Ramos (cell line): ENCODE results near the gene CHPF.

ENCODE experiments used
- in situ Hi-C: fragments of 300-500 bp; cut with MboI; formaldehyde crosslinking; loops from one replicate; pipeline ENCODE4 v1.14.3; 2022; ENCODE audit warnings: low sequenced_read_pairs; ENCODE audit not compliant: unreplicated experiment

The CHPF gene

DNA sequence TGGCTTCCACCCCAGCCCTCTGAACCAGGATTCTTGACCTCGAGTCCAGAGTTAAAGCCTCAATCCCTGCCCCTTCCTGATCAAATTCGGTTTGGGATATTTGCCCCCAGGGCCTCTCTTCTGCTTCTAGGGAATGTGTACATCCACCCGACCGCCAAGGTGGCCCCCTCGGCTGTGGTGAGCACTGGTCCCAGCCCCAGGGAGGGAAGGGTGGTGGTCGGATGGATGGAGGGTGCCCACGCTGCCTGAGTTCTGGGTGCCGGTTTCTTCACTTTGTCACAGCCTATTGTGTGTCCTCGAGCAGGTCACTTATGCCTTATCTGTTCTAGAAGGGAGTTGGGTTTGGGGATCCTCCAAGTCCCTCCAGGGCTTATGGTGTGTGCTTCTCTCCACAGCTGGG, 38.0 kb downstream of the CHPF start:
- in situ Hi-C loops, result no loop called here

DNA sequence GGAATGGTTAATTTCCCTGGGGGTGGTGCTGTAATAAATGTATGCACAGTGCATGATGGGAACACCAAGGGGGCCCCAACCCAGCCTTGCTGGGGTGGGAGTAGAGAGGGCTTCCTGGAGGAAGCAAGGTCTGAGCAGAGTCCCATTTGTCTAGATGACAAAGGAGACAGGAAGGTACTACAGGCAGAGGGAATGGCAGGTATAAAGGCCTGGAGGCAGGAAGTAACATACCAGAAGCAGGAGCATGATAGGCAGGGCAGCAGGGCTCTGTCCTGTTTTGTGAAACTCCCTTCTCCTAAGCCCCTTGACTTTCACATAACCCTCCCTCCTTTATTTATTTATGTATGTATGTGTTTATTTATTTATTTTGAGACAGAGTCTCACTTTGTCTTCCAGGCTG, 41.0 kb downstream of the CHPF start:
- in situ Hi-C loops, result no loop called here

DNA sequence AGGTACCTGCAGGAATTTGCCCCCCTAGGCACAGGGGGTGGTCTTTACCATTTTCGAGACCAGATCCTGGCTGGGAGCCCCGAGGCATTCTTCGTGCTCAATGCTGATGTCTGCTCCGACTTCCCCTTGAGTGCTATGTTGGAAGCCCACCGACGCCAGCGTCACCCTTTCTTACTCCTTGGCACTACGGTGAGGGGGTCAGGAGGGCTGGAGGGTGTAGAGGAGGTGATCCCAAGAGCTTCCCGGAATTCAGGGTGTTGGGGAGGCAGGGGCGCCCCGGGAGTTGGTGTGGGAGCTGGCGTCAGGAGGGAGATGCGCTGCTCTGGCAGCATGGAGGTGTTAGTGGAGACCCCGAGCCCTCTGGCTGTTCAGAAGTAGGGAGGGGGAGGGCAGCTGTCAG, 41.8 kb downstream of the CHPF start:
- in situ Hi-C loops, result no loop called here

DNA sequence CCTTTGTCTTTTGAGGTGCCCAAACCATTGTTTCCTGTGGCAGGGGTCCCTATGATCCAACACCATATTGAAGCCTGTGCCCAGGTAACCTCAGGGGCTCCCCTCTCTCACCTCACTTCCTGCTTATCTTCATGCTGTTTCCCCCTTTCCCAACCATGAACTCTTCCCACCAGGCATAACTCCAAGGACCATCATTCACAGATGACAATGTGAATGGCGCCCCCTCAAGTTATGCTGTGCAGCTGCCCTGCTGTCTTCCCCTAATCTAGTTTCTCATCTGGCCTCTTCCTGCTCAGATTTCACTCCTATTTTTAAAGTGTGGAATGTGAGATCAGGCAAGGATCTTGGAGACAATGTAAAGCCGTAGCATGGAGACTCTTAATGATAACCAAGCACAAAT, 43.5 kb downstream of the CHPF start:
- in situ Hi-C loops, result no loop called here

DNA sequence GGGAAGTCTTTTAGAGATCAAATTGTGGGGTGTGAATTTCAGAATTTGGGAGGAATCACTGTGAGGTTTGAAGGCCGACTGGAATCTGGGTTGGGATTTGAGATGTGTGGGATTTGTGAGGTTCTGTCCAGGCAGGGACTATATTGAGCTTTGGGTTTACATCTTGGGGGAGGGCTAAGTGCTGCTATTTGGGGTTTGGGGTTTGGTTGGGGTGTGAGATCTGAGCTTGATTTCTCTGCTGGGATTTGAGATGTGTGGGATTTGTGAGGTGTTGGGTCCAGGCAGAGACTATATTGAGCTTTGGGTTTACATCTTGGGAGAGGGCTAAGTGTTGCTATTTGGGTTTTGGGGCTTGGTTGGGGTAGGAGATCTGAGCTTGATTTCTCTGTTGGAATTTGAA, 44.1 kb downstream of the CHPF start:
- in situ Hi-C loops, result no loop called here

DNA sequence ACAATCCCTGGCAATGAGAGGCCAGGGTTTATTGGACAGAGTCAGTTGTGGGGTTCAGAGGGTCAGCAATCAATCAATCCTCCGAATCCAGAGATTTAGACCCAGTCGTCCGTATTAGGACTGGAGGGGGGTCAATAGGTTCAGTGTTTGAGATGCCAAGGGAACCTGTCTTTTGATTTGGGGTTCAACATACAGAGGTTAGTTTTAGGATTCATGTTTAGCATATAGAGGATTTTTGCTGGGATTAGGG, 44.6 kb downstream of the CHPF start:
- in situ Hi-C loops, result no loop called here

DNA sequence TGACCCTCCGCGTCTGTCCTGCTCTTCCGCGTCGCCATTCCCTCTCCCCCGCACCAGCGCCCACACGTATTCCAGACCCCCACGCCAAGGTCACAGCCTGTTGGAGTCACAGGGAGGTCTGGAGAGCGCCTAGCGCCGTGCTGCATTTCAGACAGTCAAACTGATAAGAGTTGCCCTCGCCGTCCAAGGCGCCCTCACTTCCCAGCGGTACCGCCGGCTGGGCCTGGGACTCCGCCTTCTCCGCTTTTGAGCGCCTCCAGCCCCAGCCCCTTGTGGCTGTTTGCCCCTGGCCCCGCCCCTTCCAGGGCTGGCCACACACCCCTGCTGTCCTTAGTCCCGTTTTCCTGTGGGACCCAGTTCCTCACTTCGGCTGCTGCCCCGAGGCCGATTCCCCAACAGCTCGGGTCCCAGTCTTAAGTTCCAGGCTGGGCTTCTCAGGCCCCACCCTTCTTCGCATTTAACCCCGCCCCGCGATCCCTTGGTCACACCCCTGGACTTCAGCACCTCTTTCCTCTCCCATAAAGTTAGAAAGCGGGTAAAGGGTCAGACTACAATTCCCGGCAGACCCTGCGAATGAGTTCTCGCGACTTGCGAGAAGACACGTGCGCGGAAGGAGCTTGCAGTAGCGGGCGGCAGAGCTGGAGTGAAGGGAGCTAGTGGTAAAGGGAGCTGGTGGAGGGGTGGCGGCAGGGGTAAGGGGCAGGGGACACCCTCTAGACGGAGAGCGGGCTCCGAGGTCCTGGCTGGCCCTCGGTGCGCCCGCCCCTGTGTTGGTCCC, 45.1 kb downstream of the CHPF start, which contains the start of gene GMPPA:
TSS of gene GMPPA (plus strand) at position 612 of the 778 bp plus-strand sequence. CDS start 1,085 bp downstream, outside the sequence.
- in situ Hi-C loops, result no loop called here

DNA sequence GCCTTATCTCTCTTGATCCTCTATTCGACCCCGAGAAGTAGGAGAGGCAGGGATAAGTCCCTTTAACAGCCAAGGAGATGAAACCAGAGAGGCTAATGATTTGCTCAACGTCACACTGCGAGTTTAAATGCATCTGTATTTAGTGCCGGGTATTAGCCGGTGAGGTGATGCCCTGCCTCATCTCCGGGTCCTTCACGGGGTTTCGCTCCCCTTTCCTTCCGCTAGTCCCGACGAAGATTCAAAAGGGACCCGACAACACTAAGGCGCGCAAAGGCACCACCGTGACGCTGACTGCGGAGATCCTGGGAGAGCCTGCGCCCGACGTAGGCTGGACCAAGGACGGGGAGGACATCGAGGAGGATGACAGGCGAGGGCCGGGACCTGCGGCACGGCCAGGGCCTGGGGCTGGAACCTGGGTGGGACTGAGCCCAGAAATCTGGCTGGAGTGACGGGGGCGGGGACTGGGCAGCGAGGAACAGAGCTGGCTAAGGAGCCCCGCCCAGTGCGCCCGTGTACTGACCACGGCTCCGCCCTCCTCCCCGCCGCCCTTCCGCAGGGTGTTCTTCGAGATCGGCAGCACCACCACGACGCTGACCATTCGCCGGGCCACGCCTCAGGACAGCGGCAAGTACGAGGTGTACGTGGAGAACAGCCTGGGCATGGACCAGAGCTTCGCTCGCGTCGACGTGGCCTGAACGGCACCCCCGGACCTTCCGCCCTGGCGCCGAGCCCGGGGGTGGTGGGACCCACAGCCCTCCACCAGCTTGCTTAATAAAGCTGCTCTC, 45.9 kb downstream of the CHPF start:
- in situ Hi-C loops, result no loop called here

DNA sequence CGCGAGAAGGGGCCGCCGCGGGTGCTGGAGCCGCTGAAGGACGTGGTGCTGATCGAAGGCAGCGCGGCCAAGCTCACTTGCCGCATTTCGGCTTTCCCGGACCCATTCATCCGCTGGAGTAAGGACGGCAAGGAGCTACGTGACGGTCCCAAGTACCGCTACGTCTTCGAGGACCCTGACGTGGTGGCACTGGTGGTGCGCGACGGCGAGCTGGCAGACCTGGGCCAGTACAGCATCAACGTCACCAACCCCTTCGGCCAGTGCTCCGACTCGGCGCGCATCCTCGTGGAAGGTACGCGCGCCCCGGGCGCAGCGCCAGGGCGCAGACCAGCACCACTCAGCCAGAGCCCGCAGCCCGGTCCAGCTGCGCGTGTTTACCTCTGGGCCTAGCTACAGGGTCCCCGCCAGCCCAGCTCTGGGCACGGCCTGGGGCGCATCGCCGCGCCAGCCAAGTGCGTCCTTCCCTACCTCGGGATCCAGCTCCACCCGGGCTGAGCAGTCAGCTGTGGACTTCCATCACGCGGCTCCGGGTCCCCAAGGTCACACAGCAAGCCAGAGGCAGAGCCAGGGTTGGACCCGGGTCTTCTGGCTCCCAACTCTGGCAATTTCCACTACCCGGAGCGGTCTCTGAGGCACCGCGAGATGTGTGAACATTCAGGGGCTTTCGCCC, 46.6 kb downstream of the CHPF start:
- in situ Hi-C loops, result no loop called here

DNA sequence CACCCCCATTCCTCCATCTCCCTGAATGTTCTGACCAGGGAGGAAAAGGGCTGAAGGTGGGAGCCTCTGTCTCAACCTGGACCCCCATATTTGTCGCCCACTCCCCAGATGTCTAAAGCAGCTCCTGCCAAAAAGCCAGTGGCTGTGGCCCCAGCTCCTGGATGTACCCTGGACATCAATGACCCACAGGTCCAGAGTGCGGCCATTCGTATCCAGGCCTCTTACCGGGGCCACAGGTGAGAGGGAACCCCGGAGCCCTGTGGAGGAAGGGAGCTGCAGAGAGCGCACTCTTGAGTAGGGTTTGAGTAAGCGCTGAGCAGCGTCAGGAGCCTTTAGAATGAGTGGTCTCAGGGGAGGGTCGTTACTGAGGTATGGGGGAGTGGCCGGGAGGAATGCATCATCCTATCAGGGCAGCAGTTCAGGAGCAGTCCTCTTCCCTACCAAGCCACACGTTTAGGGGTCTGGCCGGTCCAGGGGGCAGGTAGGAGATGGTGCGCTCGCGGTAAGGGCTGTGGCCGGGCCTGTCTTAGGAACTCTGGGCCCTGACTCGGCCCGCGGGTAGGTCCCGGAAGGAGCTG, 47.3 kb downstream of the CHPF start:
- in situ Hi-C loops, result no loop called here

DNA sequence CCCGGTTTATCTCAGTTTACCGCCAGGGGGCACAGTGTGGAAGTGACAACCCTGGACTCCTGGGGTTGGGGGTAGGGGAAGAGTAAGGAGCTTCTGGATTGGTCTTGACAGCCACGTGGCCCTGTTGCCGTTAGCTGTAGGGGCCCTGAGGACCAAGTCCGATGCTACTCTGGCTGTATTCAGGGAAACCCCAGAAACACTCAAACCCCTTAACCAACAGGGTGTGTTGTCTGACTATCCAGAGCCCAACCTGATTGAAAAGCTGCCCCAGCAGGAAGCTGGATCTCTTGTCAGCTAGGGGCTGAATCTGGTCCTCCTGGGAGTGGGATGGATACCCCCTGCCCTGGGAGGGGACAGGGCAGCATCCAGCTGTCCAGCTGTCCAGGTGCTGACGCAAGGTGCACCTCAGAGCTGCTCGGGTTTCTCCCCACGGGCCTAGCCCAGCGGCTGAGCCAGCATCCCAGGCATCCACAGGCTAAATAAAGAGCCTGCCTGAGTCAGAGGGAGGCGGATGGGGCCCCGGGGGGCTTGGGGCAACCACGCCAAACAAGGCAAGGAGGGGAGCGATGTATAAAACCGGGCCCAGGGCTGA, 48.0 kb downstream of the CHPF start:
- in situ Hi-C loops, result no loop called here

DNA sequence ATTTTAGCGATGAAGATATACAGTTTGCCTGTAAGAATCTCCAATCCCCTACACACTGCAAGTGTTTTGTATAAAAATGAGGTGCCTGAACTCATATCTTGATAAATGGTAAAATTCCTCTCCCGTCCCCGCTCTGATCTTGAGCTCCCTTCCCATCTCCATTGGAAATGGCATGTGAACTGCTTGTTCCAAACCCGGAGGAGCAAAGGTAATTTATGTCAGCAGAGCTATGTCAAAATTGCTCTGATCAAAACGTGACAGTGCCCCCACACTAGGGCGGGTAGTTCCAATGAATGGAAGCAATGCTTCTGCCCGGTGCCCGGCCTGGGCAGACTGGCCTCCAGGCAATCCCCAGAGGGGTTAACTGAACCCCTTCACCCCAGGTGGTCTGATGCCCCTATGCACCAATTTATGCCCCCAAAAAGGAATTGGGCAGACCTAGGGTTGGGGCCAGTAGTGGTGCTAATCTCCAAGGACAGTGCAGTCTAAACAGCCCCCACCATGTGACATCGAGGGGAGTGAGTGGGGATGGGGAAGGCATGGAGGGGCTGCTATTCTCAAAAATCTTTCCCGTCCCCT, 48.6 kb downstream of the CHPF start:
- in situ Hi-C loops, result no loop called here

DNA sequence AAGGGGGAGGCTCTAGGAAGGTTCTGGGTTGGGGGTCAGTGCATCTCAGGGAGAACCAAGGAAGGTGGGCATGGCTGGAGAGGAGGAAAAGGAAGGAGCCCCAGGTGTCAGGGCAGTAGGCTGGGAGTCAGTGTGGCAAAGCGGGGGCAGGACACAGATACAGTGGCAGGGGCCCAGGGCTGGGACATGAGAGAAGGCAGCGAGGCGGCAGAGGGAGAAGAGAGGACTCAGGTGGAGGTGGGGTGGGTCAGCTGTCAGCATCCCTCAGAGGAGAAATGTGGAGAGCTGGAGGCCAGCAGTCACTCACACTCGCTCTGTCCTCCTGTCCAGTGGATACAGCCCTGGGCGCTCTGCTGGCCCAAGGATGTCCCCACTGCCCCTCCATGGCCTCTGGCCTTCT, 50.5 kb downstream of the CHPF start:
- in situ Hi-C loops, result no loop called here

DNA sequence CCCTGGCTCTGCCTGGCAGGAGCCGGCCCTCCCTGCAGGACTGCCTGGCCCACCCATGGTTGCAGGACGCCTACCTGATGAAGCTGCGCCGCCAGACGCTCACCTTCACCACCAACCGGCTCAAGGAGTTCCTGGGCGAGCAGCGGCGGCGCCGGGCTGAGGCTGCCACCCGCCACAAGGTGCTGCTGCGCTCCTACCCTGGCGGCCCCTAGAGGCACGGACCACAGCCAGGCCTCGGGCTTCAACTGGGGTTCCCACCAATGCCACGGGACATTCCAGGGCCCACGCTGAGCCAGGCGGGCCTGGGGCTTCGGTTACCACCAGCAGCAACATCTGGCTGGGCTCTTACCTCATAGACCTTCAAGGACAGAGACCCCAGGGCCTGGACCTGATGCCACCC, 51.0 kb downstream of the CHPF start:
- in situ Hi-C loops, result no loop called here

DNA sequence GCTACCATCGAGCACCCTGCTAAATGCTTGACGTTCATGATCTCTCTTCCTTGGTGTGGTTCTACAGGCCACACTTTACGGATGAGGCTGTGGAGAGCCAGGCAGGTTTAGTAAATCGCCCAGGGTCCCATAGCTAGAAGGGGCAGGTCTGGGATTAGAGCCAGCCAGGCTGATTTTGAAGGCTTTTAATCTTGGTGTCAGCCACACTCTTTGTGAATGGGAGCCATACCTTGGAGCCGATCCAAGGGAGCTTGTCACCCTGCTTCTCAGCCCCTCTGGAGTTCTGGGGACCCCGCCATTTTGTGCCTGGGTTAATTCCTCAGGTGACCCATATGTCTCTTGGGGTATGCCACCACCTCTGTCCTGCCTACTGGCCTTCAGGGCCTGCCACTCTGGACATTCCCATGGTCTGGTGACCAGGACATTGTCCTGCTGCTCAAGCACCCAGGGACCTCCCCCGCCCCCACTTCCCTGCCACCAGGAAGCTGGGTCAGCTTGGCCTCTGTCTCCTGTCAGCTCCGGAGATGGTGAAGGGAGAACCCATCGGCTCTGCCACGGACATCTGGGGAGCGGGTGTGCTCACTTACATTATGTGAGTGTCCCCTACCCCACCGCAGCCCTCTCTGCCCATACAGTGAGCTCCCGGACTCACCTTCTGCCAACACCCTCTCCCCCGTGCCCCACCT, 52.2 kb downstream of the CHPF start:
- in situ Hi-C loops, result no loop called here

DNA sequence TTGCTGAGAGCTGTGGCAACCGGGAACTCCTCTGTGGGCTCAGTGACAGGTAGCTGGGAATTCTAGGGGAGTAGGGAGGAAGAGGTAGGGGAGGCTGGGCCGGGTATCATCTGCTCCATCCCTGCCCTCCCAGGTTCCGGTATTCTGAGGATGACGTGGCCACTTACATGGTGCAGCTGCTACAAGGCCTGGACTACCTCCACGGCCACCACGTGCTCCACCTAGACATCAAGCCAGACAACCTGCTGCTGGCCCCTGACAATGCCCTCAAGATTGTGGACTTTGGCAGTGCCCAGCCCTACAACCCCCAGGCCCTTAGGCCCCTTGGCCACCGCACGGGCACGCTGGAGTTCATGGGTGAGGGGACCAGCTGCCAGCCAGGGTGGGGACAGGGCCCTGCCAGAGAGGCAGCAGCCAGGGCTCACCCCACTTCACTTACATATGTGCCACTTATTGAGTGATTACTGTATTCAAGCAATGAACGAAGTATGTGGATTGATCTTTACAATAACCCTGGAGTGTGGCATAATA, 52.9 kb downstream of the CHPF start:
- in situ Hi-C loops, result no loop called here

DNA sequence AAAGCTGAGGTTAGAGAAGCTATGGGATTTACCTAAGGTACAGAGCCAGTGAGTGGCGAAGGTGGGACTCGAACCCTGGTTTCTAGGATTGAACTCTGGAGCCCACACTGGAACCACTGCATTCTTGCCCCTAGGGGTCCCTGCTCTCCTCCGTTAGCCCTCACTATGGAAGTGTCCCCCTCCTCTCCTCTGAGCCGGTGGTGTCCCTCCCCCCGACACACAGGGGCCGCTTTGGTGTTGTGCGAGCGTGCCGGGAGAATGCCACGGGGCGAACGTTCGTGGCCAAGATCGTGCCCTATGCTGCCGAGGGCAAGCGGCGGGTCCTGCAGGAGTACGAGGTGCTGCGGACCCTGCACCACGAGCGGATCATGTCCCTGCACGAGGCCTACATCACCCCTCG, 53.4 kb downstream of the CHPF start:
- in situ Hi-C loops, result no loop called here

DNA sequence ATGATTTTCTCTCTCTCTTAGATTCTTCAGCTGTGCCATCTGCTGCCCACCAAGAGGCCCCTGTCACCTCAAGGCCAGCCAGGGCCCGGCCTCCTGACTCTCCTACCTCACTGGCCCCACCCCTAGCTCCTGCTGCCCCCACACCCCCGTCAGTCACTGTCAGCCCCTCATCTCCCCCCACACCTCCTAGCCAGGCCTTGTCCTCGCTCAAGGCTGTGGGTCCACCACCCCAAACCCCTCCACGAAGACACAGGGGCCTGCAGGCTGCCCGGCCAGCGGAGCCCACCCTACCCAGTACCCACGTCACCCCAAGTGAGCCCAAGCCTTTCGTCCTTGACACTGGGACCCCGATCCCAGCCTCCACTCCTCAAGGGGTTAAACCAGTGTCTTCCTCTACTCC, 54.3 kb downstream of the CHPF start:
- in situ Hi-C loops, result no loop called here
